GM21367 (cell line): ENCODE results near the gene RFX6.
A peak's percentile ranks its signal among the peaks of the same experiment; 100 is the strongest.
"Not testable (repeated sequence)": the region's sequence is repeated elsewhere in the genome, so short reads cannot be mapped to it uniquely, and the experiment has no call there.

Experiments used
- ATAC-seq: cut with Tn5 transposase; IDR thresholded peaks from one replicate; pipeline ENCODE4 v1.9.1; 2021; ENCODE audit not compliant: unreplicated experiment

Gene RFX6

DNA sequence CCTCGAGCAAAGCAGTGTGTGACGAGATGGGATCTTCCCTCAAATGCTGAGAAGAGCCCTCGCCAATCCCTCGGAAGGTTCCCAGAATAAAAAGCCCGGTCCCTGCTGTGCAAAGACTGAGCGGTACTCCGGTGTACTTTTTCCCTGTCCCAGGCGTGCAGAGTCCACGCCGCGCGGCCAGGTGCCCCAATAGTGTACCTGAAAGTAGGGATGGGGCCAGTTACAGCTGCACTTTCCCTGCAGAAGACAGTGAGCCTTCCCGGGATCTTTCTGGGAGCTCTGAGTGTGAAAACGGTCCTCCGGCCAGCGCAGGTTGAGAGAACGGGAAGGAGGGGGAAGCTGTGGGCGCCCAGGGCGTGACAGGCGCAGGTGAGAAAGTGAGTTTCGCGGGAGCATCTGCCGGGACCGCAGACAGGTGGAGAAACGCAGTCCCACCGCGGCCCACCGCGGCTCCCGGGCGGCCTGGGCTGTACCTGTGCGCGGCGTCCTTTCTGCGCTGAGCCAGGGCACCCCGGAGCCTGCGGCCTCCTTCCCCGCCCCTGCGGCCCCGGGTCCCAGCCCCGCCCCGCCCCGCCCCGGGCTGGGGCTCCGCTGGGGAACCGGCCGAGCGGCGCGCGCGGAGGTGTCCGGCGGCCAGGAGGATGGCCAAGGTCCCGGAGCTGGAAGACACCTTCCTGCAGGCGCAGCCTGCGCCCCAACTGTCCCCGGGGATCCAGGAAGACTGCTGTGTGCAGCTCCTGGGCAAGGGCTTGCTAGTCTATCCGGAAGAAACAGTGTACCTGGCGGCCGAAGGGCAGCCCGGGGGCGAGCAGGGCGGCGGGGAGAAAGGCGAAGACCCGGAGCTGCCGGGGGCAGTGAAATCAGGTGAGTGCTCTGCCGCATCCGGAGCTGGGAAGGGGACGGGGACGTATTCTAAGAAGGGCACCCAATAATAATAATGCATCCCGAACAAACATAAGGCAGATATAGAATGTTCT is at the start of gene RFX6:
TSS of gene RFX6 (plus strand) at position 608 of the 977 bp plus-strand sequence. CDS start at position 642, 34 bp downstream.
- no peak for ATAC-seq

GRCh38 chr6:116827561-116828240 is 49.3 kb upstream of the RFX6 start:
- ATAC-seq = no peak

- ATAC-seq = no peak
Measured at GRCh38 chr6:116828983-116829382, 48.1 kb upstream of the RFX6 start, which contains the start of gene GPRC6A. Gene GPRC6A, minus strand, starts transcription at chr6:116829083. Its CDS starts 70 bp downstream, at chr6:116829013.

GRCh38 chr6:116834526-116834925 is 42.5 kb upstream of the RFX6 start:
- not testable (repeated sequence) for ATAC-seq

DNA sequence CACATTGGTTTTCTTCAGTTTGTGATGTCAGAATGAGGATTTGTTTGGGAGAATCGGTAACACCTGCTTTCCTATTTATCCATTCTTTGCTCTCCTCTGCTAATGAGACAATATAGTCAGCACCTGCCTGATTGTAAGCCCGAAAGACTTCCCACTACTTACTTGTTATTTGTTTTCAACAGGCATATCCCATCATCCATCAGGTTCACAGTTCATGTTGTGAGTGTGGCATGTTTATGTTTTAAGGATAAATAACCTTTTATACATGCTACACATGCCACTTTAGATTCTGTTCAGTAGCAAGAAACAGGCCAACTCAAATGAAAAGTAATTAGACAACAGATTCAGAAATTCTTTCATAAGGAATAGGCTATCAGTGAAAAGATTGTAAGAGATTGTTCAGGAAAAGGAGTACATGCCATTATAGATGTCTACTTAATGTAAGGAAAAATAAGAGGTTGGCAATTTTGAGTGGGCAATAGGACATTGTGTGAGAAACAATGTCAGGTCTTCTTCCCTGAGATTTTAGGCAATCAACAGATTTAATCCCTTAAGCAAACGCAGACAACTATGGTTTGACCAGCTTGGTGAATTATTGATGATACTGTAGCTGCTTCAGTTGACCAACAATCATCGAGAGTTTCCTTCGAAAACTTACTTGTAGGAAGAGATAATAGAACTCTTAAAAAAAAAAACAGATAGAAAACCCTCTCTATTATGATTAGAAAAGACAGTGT is 40.3 kb upstream of the RFX6 start:
- ATAC-seq = no peak

GRCh38 chr6:116840091-116840490 is 37.0 kb upstream of the RFX6 start:
- ATAC-seq = no peak

DNA sequence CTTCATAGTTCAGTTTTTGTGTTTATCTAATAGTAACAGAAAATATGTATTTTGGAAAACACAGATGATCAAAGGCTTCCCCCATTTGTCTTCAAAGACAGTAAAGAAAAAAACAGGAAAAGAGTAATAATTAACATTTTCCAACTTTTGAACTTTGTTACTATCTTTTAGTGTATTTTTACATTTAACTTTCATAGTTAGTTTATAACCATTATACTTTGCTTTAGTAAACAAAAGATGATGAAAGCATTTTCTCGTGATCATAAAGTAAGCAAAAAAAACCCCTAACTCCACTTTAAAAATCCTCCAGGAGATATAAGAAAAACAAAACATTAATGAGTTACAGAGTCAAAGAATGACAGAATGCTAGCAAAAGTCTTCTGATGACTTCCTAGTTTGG is 34.6 kb upstream of the RFX6 start:
- no peak for ATAC-seq

DNA sequence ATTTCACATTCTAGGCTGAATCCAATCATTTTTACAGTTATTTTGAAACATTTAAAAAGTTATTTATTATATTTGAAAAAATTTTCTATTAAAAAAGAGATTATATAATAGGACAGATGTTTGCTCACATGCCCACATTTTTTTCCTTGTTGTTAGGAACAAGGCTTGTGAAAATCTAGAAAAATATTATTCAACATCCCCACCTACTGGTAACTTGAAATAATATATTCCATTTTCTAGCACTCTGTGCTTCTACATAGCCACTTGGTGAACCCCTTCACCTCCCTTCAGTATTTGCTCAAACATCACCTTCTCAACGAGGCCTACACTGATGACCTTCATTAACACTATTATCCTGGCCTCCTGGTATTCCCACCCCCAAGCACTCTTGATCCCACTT is 29.8 kb upstream of the RFX6 start:
- no peak for ATAC-seq

DNA sequence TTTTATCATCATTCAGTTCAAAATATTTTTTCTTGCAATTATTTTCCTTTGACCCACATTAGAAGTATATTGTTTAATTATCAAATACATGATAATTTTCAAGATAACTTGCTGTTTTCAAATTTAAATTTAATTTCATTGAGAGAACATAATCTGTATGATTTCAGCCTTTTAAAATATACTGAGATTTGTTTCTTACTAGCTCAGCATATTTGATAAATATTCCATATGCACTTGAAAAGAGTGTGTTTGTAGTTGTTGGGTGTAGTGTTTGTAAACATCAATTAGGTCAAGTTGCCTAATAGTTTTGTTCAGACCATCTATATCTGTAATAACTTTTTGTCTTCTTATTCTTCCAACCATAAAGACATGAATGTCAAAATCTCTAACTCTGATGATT is 19.0 kb upstream of the RFX6 start:
- ATAC-seq = no peak

GRCh38 chr6:116859264-116859663 is 17.8 kb upstream of the RFX6 start:
- ATAC-seq = no peak

GRCh38 chr6:116866281-116866871 is 10.7 kb upstream of the RFX6 start:
- ATAC-seq = peak; percentile 59

- no peak for ATAC-seq
Measured at GRCh38 chr6:116872771-116873170, 4.3 kb upstream of the RFX6 start.

GRCh38 chr6:116876107-116876506 is 935 bp upstream of the RFX6 start:
- ATAC-seq = no peak

DNA sequence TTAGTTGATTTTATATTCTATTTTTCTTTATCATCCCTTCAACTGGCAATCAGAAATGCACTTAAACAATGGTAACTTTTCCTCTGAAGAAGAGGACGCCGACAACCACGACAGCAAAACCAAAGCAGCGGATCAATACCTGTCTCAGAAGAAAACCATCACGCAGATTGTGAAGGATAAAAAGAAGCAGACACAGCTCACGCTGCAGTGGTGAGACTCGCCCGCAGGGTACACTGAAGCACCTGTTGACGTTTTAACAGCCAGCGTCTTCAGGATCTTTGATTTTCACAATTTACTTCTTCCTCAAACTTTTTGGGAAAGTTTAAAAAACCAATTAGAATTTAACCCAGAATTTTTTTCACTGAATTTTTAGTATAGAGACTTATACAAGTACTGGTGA is 701 bp downstream of the RFX6 start:
- ATAC-seq = no peak

- ATAC-seq = no peak
Measured at GRCh38 chr6:116881236-116881635, 4.2 kb downstream of the RFX6 start.

GRCh38 chr6:116883005-116883404 is 6.0 kb downstream of the RFX6 start:
- no peak for ATAC-seq

GRCh38 chr6:116884530-116884929 is 7.5 kb downstream of the RFX6 start:
- ATAC-seq = no peak

GRCh38 chr6:116887168-116887567 is 10.1 kb downstream of the RFX6 start:
- no peak for ATAC-seq

GRCh38 chr6:116887894-116888293 is 10.9 kb downstream of the RFX6 start:
- ATAC-seq = no peak

GRCh38 chr6:116888732-116889360 is 11.8 kb downstream of the RFX6 start:
- no peak for ATAC-seq
